Left renal pelvis (tissue), 4 donors: ENCODE results near the gene OR52E8. TPM values are rescaled to one million over a fixed set of nuclear protein-coding genes. Genes with fewer than 3 reads are reported as not detected.

Source experiments
- DNase-seq, 4 donors: peaks; one replicate each; pipeline ENCODE4 v3.0.0-alpha.2; 2013; ENCODE audit warnings: low read depth in 4 of 4, low spot score in 3 of 4
- polyA plus RNA-seq, 4 donors: library from polyadenylated mRNA; unstranded; fragments of 120-200 nt; gene quantifications; one replicate each; pipeline ENCODE4 v1.2.1, GENCODE V29; 2013; ENCODE audit not compliant: insufficient read length in 4 of 4

Gene OR52E8
- polyA plus RNA-seq = not detected

DNA sequence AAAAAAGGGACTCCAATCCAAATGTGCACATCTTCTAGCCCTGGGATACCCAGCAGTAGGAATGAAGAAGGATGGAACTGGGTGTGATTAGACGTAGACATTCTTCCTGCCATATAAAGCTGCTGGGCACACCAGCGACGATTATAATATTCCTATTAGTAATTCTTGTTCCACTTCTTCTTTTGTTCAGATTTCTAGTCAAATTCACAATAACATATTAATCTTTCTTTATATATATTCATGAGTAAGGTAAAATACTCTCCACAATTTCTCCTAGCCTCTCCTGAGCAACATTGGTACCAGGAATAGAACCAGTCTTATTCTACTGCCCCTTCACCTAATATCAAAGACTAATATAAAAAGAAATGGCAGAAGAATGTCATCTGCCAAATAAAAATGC lies at the start of gene OR52E8:
Gene OR52E8 (minus strand): TSS at position 101 of the 400 bp plus-strand sequence. CDS start 0 bp downstream, at position 101.
- DNase-seq = no peak

DNA sequence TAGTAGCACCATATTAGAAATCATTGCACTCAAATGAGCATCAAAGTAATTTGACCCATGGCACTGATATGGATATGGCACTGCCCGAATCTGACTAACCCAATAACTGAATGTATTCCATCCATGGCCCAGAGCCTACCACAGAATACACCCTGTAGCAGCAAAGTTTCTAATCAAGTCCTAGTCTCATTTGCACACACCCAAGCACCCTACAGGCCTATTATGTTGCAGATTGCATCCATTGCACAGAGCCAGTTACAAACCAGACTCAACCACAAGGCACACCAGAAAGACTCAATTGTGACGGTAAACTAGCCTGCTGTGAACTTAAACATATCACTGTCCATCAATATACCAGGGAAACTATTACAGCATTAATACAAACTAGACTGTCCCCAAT lies 42.0 kb upstream of the OR52E8 start:
- DNase-seq = no peak

DNA sequence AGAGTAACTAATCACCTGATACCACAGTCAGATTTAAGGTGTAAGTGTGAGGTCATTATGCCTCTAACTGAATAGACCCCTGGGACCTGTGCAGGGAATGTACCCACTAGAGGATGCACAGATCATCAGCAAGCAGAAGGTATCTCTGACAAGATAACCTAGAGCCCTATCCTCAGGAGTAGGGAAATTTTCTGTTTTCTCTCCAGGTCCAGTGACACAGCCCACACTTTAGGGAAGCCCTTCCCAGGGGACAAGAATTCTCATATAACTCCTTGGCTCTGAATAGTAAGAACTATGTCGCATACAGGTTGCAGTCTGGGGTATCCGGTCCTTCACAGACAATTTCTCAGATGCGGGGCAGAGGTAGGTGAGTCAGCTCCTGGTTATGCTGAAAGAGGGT lies 35.4 kb upstream of the OR52E8 start, which contains the start of gene OR52E5:
Gene OR52E5 (plus strand): TSS at position 301 of the 400 bp plus-strand sequence. CDS start 7,569 bp downstream, outside the sequence.
- DNase-seq = no peak

DNA sequence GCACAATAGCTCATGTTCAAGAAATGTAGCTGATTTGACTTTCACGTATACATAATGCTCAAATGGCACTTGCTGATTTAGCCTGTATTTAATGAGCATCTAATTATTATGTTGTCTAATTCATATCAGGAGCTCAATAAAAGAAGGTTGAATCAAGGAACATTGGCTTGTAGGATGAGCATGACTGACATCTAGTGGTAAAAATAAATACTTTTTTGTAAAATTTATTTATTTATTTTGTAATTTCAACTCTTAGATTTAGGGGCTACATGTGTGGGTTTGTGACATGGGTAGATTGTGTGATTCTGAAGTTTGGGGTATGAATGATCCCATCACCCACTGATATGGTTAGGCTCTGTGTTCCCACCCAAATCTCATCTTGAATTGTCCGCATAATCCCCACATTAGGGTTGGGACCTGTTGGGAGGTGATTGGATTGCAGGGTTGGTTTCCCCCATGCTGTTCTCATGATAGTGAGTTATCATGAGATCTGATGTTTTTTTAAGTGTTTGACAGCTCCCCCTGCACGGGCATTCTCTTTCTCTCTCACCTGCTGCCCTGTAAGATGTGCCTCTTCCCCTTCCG lies 33.8 kb upstream of the OR52E8 start:
- no peak for DNase-seq

DNA sequence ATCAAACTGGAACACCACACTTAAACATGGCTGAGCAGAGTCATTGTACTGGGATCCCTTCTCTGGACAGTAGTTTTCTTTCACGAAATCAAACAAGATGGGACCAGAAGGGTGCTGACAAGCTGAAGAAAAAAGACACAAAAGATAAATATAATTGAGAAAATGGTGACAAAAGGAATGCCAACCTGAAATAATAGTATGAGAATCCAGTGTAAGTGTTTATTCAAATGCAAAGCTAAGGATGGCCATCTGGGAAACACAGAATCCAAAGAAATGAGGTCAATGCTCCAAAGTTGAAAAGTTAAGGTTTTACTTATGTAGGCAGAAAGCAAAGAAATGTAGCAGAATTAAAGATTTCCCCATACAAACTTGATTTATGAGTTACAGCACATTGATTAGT lies 30.2 kb upstream of the OR52E8 start:
- DNase-seq = no peak

DNA sequence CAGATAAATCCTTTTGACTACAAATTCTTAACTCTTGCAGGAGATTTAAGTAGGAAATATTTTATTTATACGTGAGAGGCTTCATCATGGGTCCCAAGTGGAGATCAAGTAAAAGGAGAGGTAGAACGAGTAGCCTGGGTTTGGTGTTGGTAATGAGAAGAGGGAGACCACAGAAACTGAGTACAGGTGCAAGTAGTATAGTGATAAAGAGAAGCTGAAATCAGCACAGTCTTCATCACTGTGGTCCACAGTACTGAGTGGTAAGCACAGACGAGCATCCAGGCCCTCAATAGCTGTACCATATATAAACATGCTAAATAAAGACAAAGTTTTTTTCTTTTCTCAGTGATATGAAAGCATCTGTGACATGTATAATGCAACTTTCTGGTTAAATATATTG lies 29.7 kb upstream of the OR52E8 start:
- no peak for DNase-seq

DNA sequence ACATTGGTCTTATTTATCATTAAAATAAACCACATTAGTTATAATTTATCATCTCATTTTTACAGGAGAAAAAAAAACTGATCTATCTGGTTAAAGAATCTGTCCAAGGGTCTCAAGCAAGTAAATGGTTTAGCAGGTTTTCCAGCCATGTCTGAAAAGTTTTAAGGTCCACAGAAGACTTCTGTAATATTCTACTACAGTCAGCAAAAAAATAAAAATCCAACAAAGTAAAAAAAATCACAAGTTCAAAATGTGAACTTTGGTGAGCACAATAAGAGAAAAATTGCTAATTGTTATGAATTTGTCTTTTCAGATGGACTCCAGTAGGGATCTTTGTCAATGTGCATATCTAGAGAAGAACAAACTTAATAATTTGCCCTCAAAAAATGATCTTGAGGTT lies 24.3 kb upstream of the OR52E8 start:
- DNase-seq = no peak

DNA sequence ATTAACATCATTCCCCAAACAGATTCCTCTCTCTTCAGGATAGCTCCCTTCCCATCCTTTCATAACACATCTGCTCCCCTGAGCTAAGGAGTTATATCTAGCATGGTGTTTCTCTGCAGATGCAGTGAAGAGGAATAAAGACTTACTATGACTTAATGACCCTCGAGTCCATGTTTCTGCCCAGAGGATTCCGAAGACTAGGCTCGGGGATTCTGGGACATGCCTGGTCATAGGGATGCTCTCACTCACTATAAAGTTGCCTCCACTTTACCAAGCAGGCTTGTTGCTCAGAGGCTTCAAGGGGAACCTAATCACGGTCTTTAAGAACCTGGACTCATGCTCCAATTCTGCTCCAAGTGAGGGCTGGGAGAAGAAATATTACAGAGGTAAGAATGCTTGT lies 22.8 kb upstream of the OR52E8 start, which contains the start of gene OR52E4:
Gene OR52E4 (plus strand): TSS at position 301 of the 400 bp plus-strand sequence. CDS start 3,664 bp downstream, outside the sequence.
- DNase-seq = no peak

DNA sequence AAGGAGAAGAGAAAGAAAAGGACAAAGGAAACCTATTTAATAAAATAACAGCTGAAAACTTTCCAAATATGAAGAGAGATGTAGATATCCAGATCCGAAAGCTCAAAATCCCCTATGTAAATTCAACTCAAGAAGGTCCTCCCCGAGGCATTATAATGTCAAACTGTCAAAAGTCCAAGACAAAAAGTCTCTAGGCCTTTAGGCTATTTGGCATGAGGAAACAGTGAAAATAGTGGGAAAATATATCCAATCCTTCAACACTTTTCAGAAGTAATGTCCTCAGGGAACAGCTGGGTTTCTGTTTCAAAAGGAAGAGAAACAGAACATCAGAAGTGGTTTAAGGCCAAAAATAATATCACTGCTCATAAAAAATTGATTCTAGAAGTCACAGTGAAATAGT lies 21.1 kb upstream of the OR52E8 start:
- no peak for DNase-seq

DNA sequence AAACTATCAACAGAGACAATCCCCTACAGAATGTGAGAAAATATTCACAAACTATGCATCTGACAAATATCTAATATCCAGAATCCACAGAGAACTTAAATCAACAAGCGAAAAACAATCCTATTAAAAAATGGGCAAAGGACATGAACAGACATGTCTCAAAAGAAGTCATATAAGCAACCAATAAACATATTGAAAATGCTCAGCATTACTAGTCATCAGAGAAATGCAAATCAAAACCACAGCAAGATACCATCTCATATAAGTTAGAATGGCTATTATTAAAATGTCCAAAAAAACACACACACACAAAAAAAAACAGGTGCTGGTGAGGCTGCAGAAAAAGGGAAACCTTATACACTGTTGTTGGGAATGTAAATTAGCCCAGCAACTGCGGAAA lies 8.3 kb upstream of the OR52E8 start:
- no peak for DNase-seq

DNA sequence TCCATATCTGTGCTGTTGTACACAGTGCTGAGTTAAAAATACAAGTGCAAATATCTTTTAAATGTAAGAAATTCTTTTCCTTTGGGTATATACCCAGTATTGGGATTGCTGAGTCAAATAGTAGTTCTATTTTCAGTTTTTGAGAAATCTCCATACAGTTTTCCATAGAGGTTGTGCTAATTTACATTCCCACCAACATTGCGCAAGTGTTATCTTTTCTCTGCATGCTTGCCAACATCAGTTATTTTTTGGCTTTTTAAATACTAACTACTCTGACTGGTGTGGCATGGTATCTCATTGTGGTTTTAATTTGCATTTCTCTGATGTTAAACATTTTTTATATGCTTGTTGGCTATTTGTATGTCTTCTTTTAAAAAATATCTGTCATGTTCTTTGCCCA lies 6.5 kb downstream of the OR52E8 start:
- no peak for DNase-seq

DNA sequence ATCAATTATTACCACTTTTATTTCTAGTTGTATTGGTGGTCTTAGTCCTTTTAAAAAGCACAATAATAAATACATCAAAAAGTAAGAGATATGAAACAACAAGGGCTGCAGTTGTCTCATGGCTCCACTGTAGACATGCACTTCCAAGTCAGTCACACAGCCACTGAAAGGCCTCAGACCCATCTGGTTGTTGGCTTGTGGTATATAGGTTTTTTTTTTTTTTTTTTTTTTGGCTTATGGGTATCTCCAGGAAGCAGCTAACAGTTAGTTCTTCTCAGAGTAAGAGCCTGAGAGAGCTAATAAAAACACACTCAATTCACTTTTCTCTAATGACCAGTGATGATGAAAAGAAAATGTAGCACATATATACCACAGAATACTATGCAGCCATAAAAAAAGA lies 9.8 kb downstream of the OR52E8 start:
- no peak for DNase-seq

DNA sequence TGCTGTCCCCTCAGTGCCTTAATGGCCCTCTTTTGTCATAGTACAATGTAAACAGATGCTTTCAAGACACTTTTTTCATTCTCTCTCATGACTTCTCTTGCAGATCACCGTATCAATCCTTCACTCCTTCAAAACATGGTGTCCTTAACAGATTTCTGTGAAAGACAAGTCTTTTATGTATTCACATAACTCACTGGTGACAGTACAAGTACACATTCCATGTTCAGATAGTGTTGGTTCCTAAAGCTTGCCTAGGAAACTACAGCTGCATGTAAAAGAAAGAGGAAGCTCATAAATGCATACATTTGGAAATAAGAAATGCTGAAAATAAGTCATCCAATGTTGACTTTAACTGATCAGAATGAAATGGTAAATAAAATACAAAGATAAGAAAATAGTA lies 10.8 kb downstream of the OR52E8 start:
- no peak for DNase-seq

DNA sequence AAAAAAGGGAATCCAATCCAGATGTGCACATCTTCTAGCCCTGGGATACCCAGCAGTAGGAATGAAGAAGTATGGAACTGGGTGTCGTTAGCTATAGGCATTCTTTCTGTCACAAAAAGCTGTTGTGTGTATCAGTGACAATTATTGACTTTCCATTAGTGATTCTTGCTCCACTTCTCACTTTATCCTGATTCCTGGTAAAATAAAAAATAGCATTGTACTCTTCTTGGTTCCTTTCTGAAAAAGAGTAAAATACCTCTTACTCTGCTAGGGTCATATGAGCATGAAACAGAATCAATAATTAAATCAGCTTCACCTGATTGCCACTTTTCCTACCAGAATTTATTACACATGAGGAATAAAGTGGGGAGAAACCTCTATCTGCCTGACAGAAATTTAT lies 15.7 kb downstream of the OR52E8 start, which contains the start of gene OR52E6:
Gene OR52E6 (minus strand): TSS at position 101 of the 400 bp plus-strand sequence. CDS start 0 bp downstream, at position 101.
- DNase-seq = no peak

DNA sequence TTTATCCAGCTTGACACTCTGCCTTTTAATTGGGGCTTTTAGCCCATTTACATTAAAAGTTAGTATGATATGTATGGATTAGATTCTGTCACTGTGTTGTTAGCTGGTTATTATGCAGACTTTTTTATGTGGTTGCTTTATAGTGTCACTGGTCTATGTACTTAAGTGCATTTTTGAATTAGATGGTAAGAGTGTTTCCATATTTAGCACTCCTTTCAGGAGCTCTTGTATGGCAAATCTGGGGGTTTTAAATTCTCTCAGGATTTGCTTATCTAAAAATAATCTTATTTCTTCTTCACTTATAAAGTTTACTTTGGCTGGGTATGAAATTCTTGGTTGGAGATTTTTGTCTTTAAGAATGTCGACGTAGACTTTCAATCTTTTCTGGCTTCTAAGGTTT lies 19.8 kb downstream of the OR52E8 start:
- no peak for DNase-seq

DNA sequence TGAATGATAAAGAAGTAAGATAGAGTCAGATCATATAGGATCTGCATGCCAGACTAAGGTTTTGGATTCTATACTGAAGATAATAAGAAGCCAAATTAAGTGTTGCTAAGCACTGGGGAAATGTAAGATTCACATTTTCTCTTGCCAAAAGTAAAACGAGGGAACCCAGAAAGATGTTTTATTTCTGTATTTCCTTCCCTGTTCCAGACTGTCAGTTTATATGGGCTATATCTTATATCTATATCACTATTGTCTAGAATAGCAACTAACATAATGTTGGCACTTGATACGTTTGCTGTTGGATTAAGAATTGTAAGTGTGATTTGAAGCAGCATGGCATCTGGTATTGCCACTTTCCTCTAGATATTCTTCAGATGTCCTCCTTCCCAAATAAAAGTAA lies 24.0 kb downstream of the OR52E8 start:
- DNase-seq = no peak

DNA sequence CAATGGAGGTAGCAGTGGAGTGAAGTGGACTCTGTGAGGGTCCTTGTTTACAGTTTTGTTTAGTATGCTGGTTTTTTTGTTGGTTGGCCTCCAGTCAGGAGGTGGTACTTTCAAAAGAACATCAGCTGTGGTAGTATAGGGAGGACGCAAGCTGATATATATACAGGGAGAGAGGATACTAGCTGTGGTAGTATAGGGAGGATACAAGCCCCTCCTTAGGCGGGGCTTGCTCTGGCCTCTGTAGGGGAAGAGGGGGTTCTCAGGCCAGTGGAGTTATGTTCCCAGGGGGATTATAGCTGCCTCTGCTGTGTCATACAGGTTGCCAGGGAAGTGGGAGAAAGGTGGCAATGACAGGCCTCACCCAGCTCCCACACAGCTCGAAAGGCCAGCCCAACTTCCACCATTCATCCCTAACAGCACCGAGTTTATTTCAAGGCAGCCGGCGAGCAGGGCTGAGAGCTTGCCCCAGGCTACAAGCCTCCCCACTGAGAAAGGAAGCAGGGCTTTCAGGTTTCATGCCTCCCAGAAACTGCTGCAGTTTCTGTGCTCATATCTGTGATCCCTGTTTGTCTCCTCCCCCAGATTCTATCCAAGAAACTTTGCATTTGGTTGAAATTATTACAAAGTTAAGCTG lies 26.2 kb downstream of the OR52E8 start:
- DNase-seq = no peak

DNA sequence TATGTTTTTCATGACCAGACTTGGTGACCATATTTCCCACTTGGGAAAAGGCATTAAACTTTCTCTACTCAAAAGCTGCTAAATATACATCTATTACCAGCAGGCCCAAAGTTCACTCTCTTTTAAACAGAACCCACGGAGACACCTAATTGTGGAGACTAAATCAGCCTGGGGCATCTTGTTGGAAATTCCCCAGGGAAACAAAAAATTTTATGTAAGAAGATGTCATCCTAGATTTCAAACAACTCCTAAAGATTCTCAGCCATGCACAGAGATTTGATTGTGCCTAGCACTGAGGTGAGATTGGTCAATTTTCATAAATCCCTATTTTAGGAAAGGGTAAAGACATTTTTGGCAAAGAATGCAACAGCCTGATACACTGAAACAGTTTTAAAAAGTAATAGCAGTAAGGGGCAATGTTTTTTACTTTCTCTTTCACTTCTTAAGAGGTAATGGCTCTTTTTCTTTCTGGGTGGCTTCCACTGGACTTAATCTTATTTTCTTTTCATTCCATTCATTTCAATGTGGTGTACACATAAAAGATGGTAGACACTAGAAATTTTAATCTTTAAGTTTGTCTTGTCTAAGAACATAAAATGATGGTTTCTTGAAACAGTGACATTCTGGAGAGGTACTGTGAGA lies 39.1 kb downstream of the OR52E8 start:
- no peak for DNase-seq

DNA sequence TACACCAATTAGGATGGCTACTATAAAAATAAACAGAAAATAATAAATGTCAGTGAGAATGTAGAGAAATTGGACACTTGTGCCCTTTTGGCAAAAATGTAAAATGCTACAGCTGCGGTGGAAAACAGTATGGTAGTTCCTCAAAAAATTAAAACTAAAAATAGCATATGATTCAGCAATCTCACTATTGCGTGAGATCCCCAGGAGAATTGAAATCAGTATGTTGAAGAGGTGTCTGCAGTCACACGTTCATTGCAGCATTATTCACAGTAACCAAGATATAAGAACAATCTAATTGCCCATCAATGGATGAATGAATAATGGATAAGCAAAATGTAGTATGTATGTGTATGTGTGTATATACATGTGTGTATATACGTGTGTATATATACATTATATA lies 42.0 kb downstream of the OR52E8 start:
- no peak for DNase-seq

DNA sequence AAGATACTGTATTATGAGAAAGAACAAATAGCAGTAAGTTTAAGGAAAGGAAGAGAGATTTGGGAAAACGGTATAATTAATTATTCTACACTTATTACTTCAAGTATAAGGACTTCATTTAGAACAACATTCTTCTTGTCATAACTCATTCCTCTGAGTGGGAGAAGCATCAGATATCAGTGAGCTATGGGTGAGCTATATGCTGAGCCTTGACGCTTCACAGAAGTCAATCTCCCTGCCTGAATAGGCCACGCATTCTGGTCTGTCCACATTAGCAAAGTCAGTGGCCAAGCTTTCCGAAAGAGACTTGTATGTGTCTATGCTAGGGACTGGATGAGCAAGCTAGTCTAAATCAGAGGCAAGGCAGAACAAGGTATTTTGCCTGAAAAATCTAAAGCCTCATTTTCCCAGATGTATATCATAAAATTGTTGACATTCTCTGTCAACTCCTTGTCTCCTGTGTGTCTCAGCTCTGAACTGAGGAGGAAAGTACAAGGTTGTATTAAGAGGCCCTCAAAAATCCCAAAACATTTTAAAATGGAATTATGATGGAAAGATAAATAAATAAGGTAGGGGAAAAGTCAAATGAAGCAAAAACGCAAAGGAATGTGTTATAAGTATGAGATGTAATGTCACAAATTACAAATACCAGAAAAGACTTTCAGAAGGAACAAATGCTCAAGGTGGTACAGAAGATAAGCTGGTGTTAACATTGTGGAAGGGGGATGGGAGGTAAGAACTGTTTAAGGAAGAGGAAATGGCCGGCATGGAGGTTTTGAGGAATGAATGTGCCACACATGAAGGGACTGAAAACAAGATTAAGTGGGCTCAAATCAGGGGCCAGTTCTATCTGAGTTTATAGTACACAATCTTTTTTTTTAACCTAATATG lies 47.3 kb downstream of the OR52E8 start:
- DNase-seq = no peak

DNA sequence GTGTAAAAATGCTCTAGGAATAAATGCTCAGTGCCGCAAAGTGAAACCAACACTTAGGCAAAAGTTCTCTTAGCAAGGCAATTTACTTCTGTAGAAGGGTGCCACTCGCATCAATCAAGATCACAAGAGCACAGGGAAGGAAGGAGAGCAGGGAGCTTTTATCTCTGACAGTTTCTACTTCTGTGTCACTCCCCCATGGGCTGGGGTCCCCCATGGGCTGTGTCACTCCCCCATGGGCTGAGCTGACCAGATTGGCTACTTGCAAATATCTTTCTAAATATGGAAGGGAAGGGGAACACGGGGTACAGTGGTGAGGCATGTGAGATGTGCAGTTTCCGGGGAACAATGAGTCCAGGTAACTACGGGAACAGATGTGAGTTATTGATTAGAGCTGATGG lies 48.4 kb downstream of the OR52E8 start:
- DNase-seq = no peak
